ENCODE data around the gene TEN1. TPM values are rescaled to one million over a fixed set of nuclear protein-coding genes. Genes with fewer than 3 reads are reported as not detected.
A peak's percentile ranks its signal among the peaks of the same experiment; 100 is the strongest.

TEN1 gene
- total and polyA plus RNA-seq, 2 of the 13 experiments (the other 11 are each of a cell fraction or from before 2014, with no cell fraction given) = 18.0 to 21.3 TPM

DNA sequence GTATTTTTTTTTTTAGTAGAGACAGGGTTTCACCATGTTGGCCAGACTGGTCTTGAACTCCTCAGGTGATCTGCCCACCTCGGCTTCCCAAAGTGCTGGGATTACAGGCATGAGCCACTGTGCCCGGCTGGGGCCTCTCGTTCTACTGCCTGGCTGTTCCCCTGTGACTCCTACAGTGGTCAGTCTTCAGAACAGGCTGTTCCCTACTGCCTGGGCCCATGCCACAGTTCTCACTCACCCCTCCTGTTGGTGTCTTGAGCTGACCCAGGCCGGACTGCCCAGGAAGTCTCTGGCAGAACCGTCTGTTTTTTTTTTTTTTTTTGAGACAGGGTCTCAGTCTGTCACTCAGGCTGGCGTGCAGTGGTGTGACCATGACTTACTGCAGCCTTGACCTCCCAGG is 24.9 kb downstream of the TEN1 start (continued):
- TF ChIP-seq ZBTB49 (CRISPR knock-in tag; IDR thresholded peaks at IDR 0.05; ENCODE audit: borderline replicate concordance) (no peak), ZSCAN21 (CRISPR knock-in tag; IDR thresholded peaks at IDR 0.05; ENCODE audit: borderline replicate concordance) (no peak), BORCS8-MEF2B (CRISPR knock-in tag; IDR thresholded peaks at IDR 0.05) (0 out of 2 replicates have a peak, but pooled peaks have one; percentile 15), ELF1 (CRISPR knock-in tag; IDR thresholded peaks at IDR 0.05) (no peak), TBX3 (IDR thresholded peaks at IDR 0.05; ENCODE audit: borderline replicate concordance) (no peak), ZNF891 (CRISPR knock-in tag; IDR thresholded peaks at IDR 0.05) (no peak), FOXA3 (CRISPR knock-in tag; IDR thresholded peaks at IDR 0.05) (no peak), KAT7 (CRISPR knock-in tag; IDR thresholded peaks at IDR 0.05; ENCODE audit: borderline replicate concordance) (peak; percentile 25; the same call in 1 of the 2 replicates), ARID2 (CRISPR knock-in tag; IDR thresholded peaks at IDR 0.05; ENCODE audit: borderline replicate concordance) (0 out of 2 replicates have a peak, but pooled peaks have one; percentile 46), ZNF331 (CRISPR knock-in tag; IDR thresholded peaks at IDR 0.05) (no peak), RAD51 (IDR thresholded peaks at IDR 0.05; ENCODE audit: borderline replicate concordance) (no peak)
- TF ChIP-seq, protein P1, sequence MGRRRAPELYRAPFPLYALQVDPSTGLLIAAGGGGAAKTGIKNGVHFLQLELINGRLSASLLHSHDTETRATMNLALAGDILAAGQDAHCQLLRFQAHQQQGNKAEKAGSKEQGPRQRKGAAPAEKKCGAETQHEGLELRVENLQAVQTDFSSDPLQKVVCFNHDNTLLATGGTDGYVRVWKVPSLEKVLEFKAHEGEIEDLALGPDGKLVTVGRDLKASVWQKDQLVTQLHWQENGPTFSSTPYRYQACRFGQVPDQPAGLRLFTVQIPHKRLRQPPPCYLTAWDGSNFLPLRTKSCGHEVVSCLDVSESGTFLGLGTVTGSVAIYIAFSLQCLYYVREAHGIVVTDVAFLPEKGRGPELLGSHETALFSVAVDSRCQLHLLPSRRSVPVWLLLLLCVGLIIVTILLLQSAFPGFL (CRISPR knock-in tag; IDR thresholded peaks at IDR 0.05) = no peak
- TF ChIP-seq, protein P2, sequence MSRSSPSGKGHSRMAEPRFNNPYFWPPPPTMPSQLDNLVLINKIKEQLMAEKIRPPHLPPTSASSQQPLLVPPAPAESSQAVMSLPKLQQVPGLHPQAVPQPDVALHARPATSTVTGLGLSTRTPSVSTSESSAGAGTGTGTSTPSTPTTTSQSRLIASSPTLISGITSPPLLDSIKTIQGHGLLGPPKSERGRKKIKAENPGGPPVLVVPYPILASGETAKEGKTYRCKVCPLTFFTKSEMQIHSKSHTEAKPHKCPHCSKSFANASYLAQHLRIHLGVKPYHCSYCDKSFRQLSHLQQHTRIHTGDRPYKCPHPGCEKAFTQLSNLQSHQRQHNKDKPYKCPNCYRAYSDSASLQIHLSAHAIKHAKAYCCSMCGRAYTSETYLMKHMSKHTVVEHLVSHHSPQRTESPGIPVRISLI (CRISPR knock-in tag; IDR thresholded peaks at IDR 0.05; ENCODE audit: borderline replicate concordance) = peak; percentile 23; the same call in 1 of the 2 replicates
- TF ChIP-seq, protein P3, sequence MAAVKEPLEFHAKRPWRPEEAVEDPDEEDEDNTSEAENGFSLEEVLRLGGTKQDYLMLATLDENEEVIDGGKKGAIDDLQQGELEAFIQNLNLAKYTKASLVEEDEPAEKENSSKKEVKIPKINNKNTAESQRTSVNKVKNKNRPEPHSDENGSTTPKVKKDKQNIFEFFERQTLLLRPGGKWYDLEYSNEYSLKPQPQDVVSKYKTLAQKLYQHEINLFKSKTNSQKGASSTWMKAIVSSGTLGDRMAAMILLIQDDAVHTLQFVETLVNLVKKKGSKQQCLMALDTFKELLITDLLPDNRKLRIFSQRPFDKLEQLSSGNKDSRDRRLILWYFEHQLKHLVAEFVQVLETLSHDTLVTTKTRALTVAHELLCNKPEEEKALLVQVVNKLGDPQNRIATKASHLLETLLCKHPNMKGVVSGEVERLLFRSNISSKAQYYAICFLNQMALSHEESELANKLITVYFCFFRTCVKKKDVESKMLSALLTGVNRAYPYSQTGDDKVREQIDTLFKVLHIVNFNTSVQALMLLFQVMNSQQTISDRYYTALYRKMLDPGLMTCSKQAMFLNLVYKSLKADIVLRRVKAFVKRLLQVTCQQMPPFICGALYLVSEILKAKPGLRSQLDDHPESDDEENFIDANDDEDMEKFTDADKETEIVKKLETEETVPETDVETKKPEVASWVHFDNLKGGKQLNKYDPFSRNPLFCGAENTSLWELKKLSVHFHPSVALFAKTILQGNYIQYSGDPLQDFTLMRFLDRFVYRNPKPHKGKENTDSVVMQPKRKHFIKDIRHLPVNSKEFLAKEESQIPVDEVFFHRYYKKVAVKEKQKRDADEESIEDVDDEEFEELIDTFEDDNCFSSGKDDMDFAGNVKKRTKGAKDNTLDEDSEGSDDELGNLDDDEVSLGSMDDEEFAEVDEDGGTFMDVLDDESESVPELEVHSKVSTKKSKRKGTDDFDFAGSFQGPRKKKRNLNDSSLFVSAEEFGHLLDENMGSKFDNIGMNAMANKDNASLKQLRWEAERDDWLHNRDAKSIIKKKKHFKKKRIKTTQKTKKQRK (IDR thresholded peaks at IDR 0.05; ENCODE audit: low read length) = no peak

Data from HepG2 (cell line).